GM21528 (cell line): ENCODE measurements around the gene NPPB.

Experiments
- ATAC-seq: cut with Tn5 transposase; IDR thresholded peaks from one replicate; pipeline ENCODE4 v1.9.1; 2021; ENCODE audit warnings: mild to moderate bottlenecking, moderate library complexity; ENCODE audit not compliant: unreplicated experiment, low FRiP score

NPPB gene

DNA sequence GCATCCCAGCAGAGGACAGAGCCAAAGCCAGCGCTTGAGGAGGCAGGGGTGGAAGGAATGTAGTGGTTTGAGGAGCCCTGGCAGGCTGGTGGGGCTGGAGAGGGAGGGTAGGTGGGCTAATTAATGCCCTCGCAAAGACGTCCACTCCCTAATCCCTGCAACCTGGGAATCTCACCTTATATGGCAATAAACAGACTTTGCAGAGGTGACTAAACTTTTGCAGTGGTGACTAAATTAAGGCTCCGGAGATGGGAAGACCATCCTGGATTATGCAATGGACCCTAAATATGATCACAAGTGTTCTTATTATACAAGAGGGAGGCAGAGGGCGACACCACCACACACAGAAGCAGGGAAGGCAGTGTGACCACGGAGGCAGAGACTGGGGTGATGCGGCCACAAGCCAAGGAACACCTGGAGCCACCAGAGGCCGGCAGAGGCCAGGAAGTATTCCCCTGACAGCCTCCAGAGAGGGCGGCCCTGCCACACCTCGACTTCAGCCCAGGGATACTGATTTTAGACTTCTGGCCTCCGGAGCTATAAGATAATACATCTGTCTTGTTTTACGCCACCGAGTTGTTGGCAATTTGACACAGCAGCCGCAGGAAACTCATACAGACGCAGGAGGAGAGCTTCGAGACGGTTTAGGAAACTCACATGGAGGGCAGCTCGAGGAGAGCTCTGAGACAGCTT, 23.1 kb upstream of the NPPB start:
- no peak for ATAC-seq

DNA sequence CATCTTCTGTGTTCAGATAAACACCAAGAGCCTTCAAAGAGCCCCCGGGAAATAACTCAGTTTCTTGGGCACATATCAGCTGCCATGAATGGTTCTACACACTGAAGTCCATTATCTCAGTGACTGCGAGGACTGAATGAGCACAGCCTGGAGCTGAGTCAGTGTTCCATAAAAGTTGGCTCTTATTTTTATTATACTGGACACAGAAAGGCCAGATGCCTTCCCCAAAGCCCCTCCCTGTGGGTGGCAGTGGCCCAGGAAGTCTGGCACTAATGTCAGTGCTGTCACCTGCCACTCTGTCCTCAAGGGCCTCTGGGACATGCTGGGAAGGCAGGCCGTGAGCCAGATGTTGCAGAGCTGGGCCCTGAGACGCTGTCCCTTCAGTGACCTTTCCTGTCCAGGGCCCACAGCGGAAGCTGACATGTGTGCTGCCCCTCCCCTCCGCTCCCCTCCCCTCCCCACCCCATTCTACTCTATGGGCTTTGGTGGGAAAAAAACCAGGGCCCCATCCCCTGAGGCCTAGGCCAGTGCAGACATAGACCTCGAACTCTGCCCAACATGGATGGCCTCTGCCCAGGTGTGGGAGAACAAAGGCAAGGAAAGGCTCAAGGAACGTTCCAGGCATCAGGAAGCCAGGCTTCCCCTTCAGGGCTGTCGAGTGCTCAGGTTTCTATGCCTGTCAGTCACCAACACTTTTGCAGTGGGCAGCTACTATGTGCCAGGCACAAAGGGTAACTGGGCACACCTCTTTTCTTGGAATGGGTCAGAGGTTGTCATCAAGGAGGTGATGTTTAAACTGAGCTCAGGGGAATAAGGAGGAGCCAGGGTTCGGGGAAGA, 22.4 kb upstream of the NPPB start:
- no peak for ATAC-seq

DNA sequence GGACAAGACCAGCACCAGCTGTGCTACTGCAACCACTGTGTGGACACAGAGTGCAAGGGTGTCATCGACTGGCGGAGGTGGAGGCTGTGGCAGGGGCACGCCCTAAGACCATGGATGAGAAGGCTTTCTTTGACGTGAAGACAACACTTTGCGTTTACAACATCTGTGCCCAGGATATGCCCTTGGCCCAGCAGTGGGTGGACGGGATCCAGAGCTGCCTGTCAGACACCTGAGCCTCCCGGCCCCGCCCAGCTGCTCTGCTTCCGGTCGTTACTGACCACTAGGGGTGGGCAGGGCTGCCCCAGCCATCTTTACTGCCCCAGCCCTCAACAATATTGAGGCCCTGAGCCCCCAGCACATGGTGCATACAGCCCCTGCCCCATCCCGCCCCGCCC, 21.4 kb upstream of the NPPB start:
- no peak for ATAC-seq

DNA sequence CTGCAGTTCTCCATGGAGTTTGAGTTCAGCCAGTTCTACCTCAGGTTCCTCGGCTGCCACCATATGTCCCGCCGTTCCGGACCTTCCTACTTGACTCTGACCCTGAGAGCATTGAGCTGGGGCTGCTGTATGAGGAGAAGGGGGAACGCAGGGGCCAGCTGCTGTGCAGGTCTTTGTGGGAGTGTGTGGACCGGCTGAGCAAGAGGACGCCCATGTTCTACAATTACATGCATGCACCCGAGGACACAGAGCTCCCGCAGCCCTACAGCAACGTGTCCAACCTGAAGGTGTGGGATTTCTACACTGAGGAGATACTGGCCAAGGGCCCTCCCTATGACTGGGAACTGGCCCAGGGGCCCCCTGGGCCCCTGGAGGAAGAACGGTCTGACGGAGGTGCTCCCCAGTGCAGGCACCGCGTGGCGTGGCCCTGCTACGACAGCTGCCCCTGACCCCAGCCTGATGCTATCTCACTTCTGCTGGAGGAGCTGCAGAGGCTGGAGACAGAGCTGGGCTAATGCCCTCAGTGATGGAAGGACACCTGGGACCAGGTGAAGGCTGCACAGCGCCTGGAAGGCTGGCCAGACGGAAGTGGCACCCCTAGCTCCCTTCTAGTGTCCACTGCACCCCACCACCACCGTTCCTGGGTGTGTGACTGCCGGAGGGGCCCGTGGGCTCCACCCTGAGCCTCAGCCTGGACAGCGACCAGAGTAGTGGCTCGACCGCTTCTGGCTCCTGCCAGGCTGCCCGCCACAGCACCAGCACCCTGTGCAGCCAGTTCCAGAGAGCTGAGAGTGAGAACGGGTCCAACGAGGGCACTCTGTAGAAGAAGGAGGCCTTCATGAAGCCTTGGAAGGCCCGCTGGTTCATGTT, 20.8 kb upstream of the NPPB start:
- ATAC-seq = no peak

DNA sequence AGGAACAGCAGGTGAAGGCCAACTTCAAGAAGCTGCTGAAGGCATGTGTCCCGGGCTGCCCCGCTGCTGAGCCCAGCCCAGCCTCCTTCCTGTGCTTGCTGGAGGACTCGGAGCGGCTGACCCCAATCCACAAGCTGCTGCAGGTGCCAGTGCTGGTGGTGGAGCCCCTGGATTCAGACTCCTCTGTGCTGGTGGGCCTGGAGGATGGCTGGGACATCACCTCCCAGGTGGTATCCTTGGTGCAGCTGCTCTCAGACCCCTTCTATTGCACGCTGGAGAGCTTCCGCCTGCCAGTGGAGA, 20.1 kb upstream of the NPPB start:
- ATAC-seq = no peak

DNA sequence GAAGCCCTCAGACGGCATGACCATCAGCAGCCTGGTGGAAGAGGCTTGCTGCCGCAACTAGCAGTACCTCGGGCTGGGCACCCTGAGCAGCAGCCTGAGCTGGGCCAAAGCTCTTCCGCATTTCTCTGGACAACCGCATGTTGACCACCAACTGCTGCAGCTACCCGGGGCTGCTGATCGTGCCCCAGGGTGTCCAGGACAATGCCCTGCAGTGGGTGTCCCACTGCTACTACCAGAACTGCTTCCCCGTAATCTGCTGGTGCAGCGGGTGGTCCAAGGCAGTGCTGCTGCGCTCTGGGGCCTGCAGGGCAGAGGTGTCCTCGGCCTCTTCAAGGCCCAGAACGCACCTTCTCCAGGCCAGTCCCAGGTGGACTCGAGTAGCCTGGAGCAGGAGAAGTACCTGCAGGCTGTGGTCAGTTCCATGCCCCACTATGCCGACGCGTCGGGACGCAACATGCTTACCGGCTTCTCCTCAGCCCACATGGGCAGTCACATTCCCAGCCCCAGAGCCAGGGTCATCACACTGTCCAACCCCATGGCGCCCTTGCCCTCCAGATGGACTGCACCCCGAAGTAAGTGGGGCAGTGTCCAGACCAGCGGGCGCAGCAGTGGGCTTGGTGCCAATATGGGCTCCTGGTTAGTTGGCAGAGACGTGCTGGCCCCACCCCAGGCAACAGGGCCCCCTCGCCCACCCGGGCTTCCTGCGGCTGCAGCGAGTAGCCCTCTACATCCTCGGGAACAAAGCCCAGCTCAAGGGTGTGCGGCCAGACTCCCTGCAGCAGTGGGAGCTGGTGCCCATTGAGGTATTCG, 19.5 kb upstream of the NPPB start:
- ATAC-seq = no peak

DNA sequence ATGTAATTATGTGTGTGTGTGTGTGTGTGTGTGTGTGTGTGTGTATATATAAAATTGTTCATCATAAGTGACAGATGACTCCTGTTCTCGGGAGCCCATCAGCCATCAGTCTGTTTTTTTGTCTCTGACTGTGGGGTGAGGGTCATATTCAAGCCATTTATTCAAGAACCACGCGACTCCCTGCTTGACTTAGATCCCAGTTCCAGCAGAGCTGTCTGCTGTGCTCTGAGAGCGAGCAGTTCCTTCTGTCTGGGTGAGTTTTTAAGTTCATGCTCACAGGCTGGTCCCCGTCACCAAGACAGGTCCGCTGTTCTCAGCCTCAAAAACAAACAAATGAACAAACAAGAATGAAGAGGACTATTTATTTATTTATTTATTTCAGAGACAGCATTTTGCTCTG, 18.3 kb upstream of the NPPB start:
- ATAC-seq = no peak

DNA sequence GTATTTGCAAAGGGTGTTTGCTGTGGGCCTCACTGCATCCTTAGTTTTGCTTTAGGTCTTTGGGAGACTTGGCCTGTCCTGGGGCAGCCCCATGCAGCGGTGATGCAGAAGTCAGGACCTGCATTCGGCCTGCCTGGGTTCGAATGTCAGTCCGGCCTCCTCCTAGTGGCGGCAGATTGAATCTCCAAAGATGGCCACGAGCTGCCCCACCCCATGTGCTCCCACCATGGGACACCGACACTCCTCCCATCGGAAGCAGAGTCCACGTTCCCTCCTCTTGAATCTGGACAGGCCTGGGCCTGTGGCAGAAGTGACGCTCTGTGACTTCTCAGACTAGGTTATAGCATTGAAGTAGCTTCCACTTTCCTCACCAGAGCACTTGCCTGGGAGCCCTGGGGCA, 16.3 kb upstream of the NPPB start:
- no peak for ATAC-seq

DNA sequence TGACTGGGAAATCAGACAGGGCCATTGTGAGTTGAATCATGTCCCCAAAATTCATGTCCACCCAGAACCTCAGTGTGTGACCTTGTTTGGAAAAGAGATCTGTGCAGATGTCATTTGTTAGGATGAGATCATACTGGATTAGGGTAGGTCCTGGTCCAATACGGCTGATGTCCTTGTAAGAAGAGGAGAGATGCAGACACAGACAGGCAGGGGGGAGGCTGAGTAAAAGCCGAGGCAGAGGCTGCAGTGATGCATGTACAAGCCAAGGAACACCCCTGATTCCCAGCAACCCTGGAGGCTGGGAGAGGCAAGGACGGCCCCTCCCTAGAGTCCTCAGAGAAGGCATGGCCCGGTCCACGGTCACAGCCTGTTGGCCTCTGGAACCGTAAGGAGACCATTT, 15.9 kb upstream of the NPPB start:
- ATAC-seq = no peak

DNA sequence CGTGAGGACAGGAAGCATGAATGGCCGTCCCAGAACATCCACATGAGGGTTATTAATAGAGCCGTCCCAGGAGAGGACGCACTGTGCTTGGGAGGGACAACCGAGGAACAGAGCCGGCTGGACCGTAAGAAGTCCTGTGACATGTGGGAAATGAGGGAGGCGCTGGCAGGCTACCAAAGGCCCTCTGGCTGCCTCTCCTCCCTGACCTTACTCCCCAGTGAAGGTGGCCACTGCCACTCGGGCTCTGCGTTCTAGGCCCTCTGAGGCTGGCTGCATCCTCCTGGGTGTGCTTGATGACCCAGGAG, 15.5 kb upstream of the NPPB start:
- ATAC-seq = no peak

DNA sequence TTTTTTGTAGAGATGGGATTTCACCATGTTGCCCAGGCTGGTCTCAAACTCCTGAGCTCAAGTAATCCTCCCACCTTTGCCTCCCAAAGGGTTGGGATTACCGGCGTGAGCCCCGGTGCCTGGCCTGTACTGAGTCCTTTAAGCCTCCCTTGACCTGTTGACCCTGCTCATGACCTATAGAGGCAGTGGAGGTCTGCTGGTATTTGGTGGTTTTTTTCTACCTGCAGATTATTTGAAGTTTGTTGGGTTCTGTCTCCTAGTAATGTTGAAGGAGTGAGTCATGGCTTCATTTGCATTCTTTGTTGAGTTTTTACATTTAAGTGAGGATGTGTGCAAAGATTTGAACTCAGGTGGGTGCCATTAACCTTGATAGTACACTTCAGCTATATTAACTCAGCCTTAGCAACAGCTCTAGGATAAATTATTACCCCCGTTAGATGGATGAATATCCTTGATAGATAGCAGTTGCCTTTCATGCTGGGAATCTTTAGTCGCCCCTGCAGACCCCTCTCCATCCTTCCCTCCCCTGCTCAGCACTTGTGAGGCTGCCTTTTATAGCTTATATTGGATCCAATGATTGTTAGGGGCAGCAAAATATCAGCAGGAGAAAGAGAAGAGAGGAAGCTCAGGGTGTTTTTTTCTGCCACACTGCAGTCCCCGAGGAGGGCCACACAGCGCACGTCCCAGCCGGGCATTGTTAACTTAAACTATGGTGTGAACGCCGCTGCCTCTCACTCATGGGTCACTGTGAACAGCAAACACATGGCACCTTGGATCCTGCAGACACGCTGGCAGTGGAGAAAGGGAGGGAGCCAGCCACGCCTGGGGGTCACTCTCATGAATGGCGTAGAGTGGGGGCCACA, 14.9 kb upstream of the NPPB start:
- ATAC-seq = no peak

DNA sequence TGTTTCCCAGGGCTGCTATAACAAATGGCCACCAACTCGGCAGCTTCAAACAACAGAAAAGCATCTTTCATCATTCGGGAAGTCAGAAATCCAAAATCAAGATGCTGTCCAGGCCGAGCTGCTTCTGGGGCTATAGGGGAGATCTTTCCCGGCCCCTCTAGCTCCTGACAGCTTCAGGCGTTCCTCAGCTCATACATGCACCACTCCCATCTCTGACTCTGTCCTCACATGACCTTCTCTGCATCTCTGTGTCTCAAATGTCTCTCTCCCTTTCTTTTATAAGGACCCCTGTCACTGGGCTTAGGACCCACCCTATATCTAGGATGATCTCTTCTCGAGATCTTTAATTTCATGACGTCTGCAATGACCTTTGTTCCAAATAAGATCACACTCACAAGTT, 13.8 kb upstream of the NPPB start:
- ATAC-seq = no peak

DNA sequence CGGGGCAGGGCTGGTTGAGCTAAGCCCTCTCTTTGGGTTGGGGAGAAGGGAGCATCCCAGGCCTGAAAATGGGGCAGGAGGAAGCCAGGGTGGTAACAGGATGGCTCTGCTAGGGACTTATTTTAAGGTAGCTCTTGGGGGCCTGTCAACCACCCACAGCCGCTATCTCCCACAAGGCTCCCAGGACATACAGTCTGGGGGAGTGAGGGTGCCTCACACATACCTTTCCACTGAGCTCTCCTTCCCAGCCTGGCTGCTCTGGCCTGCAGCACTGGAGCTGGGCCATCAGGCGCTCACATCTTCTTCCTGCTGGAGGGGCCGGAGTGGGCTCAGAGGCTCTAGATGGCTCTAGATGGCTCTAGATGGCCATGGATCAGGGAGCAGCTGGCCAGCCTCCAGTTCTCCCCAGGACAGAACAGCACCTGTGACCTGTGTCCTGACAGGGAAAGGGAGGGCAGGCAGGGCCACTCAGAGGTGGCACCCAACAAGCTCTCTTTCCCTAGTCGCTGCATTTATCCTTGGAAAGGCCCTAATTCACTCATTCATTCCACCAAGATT, 11.0 kb upstream of the NPPB start:
- ATAC-seq = no peak

DNA sequence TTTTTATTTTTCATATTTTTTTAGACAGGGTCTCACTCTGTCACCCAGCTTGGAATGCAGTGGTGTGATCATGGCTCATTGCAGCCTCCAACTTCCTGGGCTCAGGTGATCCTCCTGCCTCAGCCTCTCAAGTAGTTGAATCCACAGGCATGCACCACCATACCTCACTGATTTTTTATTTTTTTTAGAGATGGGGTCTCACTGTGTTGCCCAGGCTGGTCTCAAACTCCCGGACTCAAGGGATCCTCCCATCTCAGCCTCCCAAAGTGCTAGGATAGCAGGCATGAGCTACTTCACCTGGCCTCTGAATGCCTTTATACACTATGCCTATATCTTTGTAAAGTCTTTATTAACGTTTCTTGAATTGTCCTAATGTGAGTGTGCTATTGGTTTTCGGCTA, 10.4 kb upstream of the NPPB start:
- no peak for ATAC-seq

DNA sequence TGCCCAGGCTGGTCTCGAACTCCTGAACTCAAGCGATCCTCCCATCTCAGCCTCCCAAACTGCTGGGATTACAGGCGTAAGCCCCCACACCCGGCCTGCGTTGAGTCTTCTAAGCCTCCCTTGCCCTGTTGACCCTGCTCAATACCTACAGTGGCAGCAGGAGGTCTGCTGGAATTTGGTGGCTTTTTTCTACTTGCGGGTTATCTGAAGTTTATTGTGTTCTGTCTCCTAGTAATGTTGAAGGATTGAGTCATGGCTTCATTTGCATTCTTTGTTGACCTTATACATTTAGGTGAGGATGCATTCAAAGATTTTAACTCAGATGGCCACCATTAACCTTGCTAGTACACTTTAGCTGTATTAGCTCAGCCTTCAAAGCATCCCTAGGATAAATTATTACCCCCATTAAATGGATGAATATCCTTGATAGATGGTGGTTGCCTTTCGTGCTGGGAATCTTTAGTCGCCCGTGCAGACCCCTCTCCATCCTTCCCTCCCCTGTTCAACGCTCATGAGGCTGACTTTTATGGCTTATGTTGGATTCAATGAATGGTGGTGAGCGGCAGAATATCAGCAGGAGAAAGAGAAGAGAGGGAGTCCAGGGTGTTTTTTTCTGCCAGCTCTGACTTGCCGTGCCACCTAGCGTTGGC, 9.7 kb upstream of the NPPB start:
- ATAC-seq = no peak

DNA sequence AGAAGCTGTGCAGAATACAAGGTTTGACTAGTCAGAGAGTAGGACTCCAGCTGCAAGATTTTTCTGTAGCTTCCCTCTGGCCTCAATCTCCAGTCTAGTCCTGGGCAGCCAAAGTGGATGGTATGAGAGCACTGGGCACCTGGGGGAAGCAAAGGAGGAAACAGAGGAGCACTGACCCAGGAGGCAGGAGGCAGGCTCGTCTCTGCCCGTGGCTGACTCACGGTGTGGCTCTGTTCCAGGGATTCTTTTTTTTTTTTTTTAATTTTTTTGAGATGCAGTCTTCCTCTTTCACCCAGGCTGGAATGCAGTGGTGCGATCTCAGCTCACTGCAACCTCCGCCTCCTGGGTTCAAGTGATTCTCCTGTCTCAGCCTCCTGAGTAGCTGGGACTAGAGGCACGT, 4.1 kb upstream of the NPPB start:
- no peak for ATAC-seq

DNA sequence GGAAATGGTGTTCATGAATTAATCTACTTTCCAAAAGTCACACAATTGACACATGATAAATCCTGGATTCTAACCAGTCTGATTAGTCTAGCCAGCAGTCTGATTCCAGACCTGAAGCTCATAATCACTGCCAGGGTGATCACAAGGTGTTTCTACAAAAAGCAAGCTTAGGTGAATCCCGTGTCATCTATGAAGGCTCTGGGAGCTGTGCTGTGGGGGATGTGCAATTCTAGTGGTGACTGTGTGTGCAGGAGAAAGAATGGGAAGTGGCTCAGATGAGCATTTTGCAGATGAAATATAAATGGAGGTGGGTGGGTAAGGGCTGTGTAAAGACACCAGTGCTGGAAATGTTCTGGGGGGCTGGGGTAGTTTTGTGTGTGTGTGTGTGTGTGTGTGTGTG, 1.8 kb upstream of the NPPB start:
- ATAC-seq = no peak

DNA sequence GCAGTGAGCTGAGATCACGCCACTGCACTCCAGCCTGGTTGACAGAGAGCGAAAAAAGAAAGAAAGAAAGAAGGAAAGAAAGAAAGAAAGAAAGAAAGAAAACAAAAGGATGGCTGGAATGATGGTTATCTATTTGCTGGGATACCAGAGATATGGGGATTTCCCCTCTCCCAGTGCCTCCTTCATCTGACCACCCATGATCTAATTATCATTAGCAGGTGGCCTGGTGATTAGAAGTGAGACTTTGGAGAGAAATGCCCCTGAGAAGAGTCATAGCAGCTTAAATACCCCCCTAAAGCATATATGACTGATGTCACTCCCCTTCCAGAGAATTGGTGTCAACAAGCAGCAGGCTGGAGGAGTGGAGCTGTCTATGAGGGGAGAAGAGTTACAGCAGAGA, 1.3 kb upstream of the NPPB start:
- no peak for ATAC-seq
